ENCODE measurements around the gene RAB40A. TPM values are rescaled to one million over a fixed set of nuclear protein-coding genes. Genes with fewer than 3 reads are reported as not detected.

The RAB40A gene
- total RNA-seq, 1 experiment from 2014 or later, result not detected

DNA sequence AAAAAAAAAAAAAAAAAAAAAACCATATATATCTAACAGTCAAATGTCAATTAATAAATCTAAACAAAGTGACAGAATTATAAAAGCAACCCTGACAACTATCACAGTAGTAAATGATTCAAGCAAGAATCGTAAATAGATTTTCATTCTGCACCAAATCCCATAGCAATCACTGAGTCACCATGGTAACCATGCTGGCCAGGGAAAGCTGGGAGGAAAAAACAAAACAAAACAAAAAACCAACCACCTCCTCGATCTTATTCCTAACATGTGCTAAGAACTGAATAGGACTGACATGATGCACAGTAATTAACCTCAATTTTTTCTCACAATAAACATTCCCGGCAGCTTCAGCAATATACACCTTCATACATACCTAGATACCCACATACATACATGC, 30.6 kb upstream of the RAB40A start:
- Mint-ChIP-seq H3K36me3 (ENCODE audit: insufficient read depth in 1 of 3, low read depth in 3 of 3) (no peaks in the 10 kb centered on the region; a peak in 1 of 7 replicates), H3K4me3 (no peak overlapping the region), H3K4me1 (no peaks in the 10 kb centered on the region), H3K9me3 (peaks cover 2 to 39% of the 10 kb centered on the region in 2 experiments; a peak in 3 of 5 replicates), H3K27ac (peak overlapping the region in 1 of 3 experiments; percentile 2; a peak in 1 of 7 replicates), H3K27me3 (ENCODE audit: low read depth) (no peaks in the 10 kb centered on the region; the same call in 1 of the 2 replicates)
- no peak for DNase-seq
- Histone ChIP-seq H3K79me1 (ENCODE audit: insufficient read depth, low read depth, low read length, poor library complexity, severe bottlenecking) (no peaks in the 10 kb centered on the region), H4K20me1 (ENCODE audit: control insufficient read depth, insufficient read depth, insufficient read length) (no peaks in the 10 kb centered on the region), H3K18ac (ENCODE audit: insufficient read length, low read depth, low read length) (no peak overlapping the region), H2BK12ac (ENCODE audit: insufficient read length, low read depth, low read length) (no peak overlapping the region), H2BK5ac (ENCODE audit: insufficient read length, low read length) (no peak overlapping the region), H3K4me2 (ENCODE audit: insufficient read depth, insufficient read length, low read length) (no peak overlapping the region), H3K9ac (ENCODE audit: extremely low read depth, insufficient read length, low read length) (no peak overlapping the region), H3K9me3 (ENCODE audit: control insufficient read depth, low read depth, low read length) (no peaks in the 10 kb centered on the region), H2BK20ac (ENCODE audit: low read depth, low read length, poor library complexity, severe bottlenecking) (no peak overlapping the region), H3K4ac (ENCODE audit: low read depth, low read length) (no peak overlapping the region), H4K91ac (ENCODE audit: insufficient read length, low read depth, low read length) (no peak overlapping the region), H4K5ac (ENCODE audit: insufficient read length, low read depth, low read length) (no peak overlapping the region), H2AK5ac (ENCODE audit: insufficient read length, low read length) (no peak overlapping the region), H3K56ac (ENCODE audit: insufficient read length, low read depth, low read length) (no peak overlapping the region), H2BK120ac (ENCODE audit: low read depth, low read length, poor library complexity, severe bottlenecking) (no peak overlapping the region), H3K79me2 (ENCODE audit: insufficient read depth, low read length) (no peaks in the 10 kb centered on the region), H3K27me3 (ENCODE audit: insufficient read depth, low read length) (no peaks in the 10 kb centered on the region), H2AFZ (ENCODE audit: low read length) (no peak overlapping the region), H3K23ac (ENCODE audit: insufficient read length, low read depth, low read length) (no peak overlapping the region), H3T11ph (ENCODE audit: low read length) (no peak overlapping the region), H3K23me2 (ENCODE audit: insufficient read length, low read depth, low read length, poor library complexity, severe bottlenecking) (peaks cover 7% of the 10 kb centered on the region), H3K14ac (ENCODE audit: insufficient read depth, low read length) (no peak overlapping the region), H3K4me1 (ENCODE audit: insufficient read depth, low read length) (no peaks in the 10 kb centered on the region), H4K8ac (replicated peaks; ENCODE audit: insufficient read length, low read depth, low read length) (no peak overlapping the region), H2BK15ac (ENCODE audit: low read depth, low read length) (no peak overlapping the region), H3K27ac (ENCODE audit: insufficient read length, low read depth, low read length) (no peak overlapping the region)
- no CpG with 5 or more reads among the region's 3 CpGs for WGBS (ENCODE audit: extremely low coverage, insufficient read length, low lambda C conversion rate)
- TF ChIP-seq, protein P1, sequence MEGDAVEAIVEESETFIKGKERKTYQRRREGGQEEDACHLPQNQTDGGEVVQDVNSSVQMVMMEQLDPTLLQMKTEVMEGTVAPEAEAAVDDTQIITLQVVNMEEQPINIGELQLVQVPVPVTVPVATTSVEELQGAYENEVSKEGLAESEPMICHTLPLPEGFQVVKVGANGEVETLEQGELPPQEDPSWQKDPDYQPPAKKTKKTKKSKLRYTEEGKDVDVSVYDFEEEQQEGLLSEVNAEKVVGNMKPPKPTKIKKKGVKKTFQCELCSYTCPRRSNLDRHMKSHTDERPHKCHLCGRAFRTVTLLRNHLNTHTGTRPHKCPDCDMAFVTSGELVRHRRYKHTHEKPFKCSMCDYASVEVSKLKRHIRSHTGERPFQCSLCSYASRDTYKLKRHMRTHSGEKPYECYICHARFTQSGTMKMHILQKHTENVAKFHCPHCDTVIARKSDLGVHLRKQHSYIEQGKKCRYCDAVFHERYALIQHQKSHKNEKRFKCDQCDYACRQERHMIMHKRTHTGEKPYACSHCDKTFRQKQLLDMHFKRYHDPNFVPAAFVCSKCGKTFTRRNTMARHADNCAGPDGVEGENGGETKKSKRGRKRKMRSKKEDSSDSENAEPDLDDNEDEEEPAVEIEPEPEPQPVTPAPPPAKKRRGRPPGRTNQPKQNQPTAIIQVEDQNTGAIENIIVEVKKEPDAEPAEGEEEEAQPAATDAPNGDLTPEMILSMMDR (conservative IDR thresholded peaks at IDR 0.05), result no peak
